ENCODE data around the gene SPATA16. TPM values are rescaled to one million over a fixed set of nuclear protein-coding genes. Genes with fewer than 3 reads are reported as not detected.

SPATA16 gene
- total RNA-seq, 1 experiment from 2014 or later: 0.44 TPM

DNA sequence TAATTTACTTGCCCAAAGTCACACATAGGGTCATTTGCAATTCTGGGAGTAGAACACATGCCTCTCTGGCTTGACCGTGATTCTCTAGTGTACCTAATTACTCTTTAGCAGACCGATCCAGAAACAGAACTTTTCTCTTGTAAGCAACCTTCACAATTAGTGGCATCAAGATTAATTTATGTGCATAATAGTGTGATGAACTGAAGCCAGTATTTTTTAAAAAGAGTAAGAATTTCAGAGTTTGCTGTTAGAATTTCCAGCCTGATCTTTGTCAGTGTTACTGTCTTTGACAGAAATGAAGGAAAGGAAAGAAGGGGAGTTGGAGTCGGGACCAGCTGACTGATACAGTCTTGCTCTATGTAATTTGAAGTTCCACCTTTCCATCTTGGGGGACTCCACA is 137.1 kb downstream of the SPATA16 start:
- TF ChIP-seq ETV6 (CRISPR knock-in tag; IDR thresholded peaks at IDR 0.05): no peak
- H3K27me3 Mint-ChIP-seq (ENCODE audit: low read depth): no peaks in the 10 kb centered on the region
- ChIA-PET POLR2A (interaction anchor here (0.7 kb wide), 1 partner anchor 24 kb away, joined by 5 read pairs; no protein-coding TSS in a partner anchor), CTCF (no interaction called here)
- H3K27ac Mint-ChIP-seq: no peak overlapping the region
- peaks cover 35% of the 10 kb centered on the region for H3K4me1 Mint-ChIP-seq
- DNase-seq (ENCODE audit: low spot score) (no peak), ATAC-seq (no peak)
- peaks cover 2% of the 10 kb centered on the region; the same call in 1 of the 2 replicates for H3K36me3 Mint-ChIP-seq
- peaks cover 7% of the 10 kb centered on the region; the same call in 1 of the 2 replicates for H3K9me3 Mint-ChIP-seq
- no peak overlapping the region for H3K4me3 Mint-ChIP-seq

DNA sequence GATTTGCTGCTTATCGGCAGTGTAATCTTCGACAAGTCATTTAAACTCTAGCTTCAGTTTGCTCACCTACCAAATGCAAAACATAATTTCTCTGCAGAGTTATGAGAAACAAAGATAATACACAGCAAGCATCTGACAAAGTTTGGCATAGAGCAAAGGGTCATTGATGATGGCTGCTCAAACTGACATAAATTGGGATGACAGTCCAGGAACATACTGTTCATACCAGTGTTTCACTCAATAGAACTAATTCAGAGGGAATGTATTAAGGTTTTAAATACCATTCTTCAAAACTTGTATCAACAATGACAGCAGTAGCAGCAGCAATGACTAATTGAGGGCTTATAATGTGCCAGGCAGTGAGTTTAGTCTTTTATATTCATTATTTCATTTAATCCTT is 137.6 kb downstream of the SPATA16 start:
- no peak overlapping the region for H3K4me3 Mint-ChIP-seq
- H3K4me1 Mint-ChIP-seq: peaks cover 35% of the 10 kb centered on the region
- peaks cover 7% of the 10 kb centered on the region; the same call in 1 of the 2 replicates for H3K9me3 Mint-ChIP-seq
- H3K27ac Mint-ChIP-seq: no peak overlapping the region
- H3K27me3 Mint-ChIP-seq (ENCODE audit: low read depth): no peaks in the 10 kb centered on the region
- TF ChIP-seq AR (CRISPR knock-in tag; IDR thresholded peaks at IDR 0.05) (no peak), TP53 (CRISPR knock-in tag; IDR thresholded peaks at IDR 0.05) (no peak), ZNF396 (CRISPR knock-in tag; IDR thresholded peaks at IDR 0.05; ENCODE audit: borderline replicate concordance) (no peak), IRF2 (CRISPR knock-in tag; IDR thresholded peaks at IDR 0.05; ENCODE audit: borderline replicate concordance, low read depth) (no peak)
- no peak for ATAC-seq
- CTCF ChIA-PET: no interaction called here
- POLR2A ChIA-PET: no interaction called here
- peaks cover 2% of the 10 kb centered on the region; the same call in 1 of the 2 replicates for H3K36me3 Mint-ChIP-seq
- no peak for DNase-seq (ENCODE audit: low spot score)

DNA sequence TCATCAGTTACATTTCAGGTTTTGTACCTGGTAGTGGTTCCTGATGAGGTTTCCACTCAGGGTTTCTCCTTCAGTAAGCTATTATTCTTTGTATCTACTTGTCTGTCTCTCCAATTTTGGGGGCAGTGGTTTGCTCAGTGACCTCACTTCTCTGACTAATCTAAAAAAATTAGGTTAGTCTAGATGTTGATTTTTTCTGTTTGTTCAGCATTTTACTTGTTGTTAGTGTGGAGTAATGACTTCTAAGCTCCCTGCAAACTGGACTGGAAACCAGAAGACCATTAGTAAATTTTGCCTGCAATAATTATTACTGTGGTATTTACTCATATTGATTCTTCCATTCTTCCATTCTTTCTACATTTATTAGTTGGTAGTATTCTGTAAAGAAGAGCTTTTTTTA is 139.4 kb downstream of the SPATA16 start:
- Mint-ChIP-seq H3K4me3 (no peak overlapping the region), H3K9me3 (peaks cover 7% of the 10 kb centered on the region; the same call in 1 of the 2 replicates), H3K27me3 (ENCODE audit: low read depth) (no peaks in the 10 kb centered on the region), H3K36me3 (peaks cover 2% of the 10 kb centered on the region; the same call in 1 of the 2 replicates), H3K27ac (no peak overlapping the region), H3K4me1 (peaks cover 30% of the 10 kb centered on the region)
- DNase-seq (ENCODE audit: low spot score) (no peak), ATAC-seq (no peak)
- CTCF ChIA-PET: no interaction called here
- POLR2A ChIA-PET: no interaction called here
- TF ChIP-seq ZNF219 (CRISPR knock-in tag; IDR thresholded peaks at IDR 0.05; ENCODE audit: borderline replicate concordance) (no peak), ZNF425 (CRISPR knock-in tag; conservative IDR thresholded peaks at IDR 0.05) (no peak), E2F5 (CRISPR knock-in tag; IDR thresholded peaks at IDR 0.05) (no peak), ATF1 (CRISPR knock-in tag; IDR thresholded peaks at IDR 0.05) (no peak), ZNF263 (CRISPR knock-in tag; IDR thresholded peaks at IDR 0.05; ENCODE audit: low read depth) (no peak), ZNF121 (CRISPR knock-in tag; IDR thresholded peaks at IDR 0.05) (no peak), USF2 (CRISPR knock-in tag; IDR thresholded peaks at IDR 0.05) (no peak), NFYB (CRISPR knock-in tag; conservative IDR thresholded peaks at IDR 0.05; ENCODE audit: low read depth) (no peak), GABPB1 (CRISPR knock-in tag; IDR thresholded peaks at IDR 0.05) (no peak), ZNF512 (CRISPR knock-in tag; IDR thresholded peaks at IDR 0.05; ENCODE audit: borderline replicate concordance) (no peak), SOX15 (CRISPR knock-in tag; IDR thresholded peaks at IDR 0.05) (no peak), IRF2 (CRISPR knock-in tag; IDR thresholded peaks at IDR 0.05; ENCODE audit: borderline replicate concordance, low read depth) (no peak), ATF6 (CRISPR knock-in tag; IDR thresholded peaks at IDR 0.05) (no peak)
- TF ChIP-seq, protein P1, sequence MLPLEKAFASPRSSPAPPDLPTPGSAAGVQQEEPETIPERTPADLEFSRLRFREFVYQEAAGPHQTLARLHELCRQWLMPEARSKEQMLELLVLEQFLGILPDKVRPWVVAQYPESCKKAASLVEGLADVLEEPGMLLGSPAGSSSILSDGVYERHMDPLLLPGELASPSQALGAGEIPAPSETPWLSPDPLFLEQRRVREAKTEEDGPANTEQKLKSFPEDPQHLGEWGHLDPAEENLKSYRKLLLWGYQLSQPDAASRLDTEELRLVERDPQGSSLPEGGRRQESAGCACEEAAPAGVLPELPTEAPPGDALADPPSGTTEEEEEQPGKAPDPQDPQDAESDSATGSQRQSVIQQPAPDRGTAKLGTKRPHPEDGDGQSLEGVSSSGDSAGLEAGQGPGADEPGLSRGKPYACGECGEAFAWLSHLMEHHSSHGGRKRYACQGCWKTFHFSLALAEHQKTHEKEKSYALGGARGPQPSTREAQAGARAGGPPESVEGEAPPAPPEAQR (CRISPR knock-in tag; IDR thresholded peaks at IDR 0.05): no peak
- TF ChIP-seq, protein P2, sequence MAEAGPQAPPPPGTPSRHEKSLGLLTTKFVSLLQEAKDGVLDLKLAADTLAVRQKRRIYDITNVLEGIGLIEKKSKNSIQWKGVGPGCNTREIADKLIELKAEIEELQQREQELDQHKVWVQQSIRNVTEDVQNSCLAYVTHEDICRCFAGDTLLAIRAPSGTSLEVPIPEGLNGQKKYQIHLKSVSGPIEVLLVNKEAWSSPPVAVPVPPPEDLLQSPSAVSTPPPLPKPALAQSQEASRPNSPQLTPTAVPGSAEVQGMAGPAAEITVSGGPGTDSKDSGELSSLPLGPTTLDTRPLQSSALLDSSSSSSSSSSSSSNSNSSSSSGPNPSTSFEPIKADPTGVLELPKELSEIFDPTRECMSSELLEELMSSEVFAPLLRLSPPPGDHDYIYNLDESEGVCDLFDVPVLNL (CRISPR knock-in tag; IDR thresholded peaks at IDR 0.05; ENCODE audit: borderline replicate concordance, low read depth): no peak
